HCT116 (cell line): ENCODE data around the gene RCE1. TPM values are rescaled to one million over a fixed set of nuclear protein-coding genes. Genes with fewer than 3 reads are reported as not detected.

Source experiments
- ATAC-seq: fragments of 200-7000 bp; cut with Tn5 transposase; 2 replicates; pipeline ENCODE4 v1.9.1; 2020; ENCODE audit warnings: mild to moderate bottlenecking, moderate library complexity
- BruUV-seq: library from RNA; stranded (reverse); fragments of 400-500 nt; replicated peaks from 2 replicates; lab custom pipeline; 2021; lab: Mats Ljungman, UMichigan
- CTCF ChIA-PET: fragments of 300-600 bp; sonication (Branson Sonifier 250); formaldehyde crosslinking; loops from one replicate; lab custom pipeline; 2021; ENCODE audit warnings: antibody characterized with exemption; lab: Charles Lee
- POLR2A ChIA-PET: fragments of 300-600, 350-600 bp; sonication (Branson Sonifier 250); formaldehyde crosslinking; loops from one replicate; lab custom pipeline; 2021; ENCODE audit warnings: antibody characterized with exemption; lab: Charles Lee
- RAD21 ChIA-PET, 2 experiments: fragments of 300-600 bp; sonication (Branson Sonifier 250); formaldehyde crosslinking; loops; one replicate each; lab custom pipeline; 2023; ENCODE audit warnings: low total read pairs in 2 of 2; ENCODE audit not compliant: uncharacterized antibody in 2 of 2, unreplicated experiment in 2 of 2, low non-redundant PET in 1 of 2; lab: Charles Lee
- DNase-seq: peaks from one replicate; pipeline ENCODE4 v3.0.0-alpha.2; 2010; ENCODE audit warnings: low read depth, low spot score
- H2AFZ ChIP-seq: fragments of 200-600 bp; shearing (Covaris generic), sonication (generic); 2 replicates; pipeline ENCODE4 v1.6.1; 2017; ENCODE audit warnings: low read depth, mixed run types, mixed read lengths, antibody characterized with exemption, low read length; ENCODE audit not compliant: poor library complexity, severe bottlenecking
- H3K27ac ChIP-seq: 2 replicates; pipeline ENCODE4 v1.5.1; 2012; ENCODE audit warnings: low read depth, low read length
- H3K27me3 ChIP-seq: fragments of 200-600 bp; sonication (generic); 2 replicates; pipeline ENCODE4 v1.6.1; 2016; ENCODE audit warnings: mixed run types, low read length, mixed read lengths; ENCODE audit not compliant: insufficient read depth
- H3K36me3 ChIP-seq, 2 experiments: fragments of 200-500 bp in 1 of 2; fragments of 200-600 bp in 1 of 2; sonication (Bioruptor generic) in 1 of 2; sonication (generic) in 1 of 2; 2 replicates each; pipeline versions ENCODE4 v1.5.1 to v1.6.1; 2014 to 2016; ENCODE audit warnings: low read length in 2 of 2, inconsistent platforms in 1 of 2, mixed read lengths in 1 of 2, mixed run types in 1 of 2; ENCODE audit not compliant: insufficient read depth in 2 of 2, control insufficient read depth in 1 of 2
- H3K4me1 ChIP-seq, 2 experiments: fragments of 200-600 bp in 1 of 2; sonication (generic) in 1 of 2; 2 replicates each; pipeline versions ENCODE4 v1.5.1 to v1.6.1; 2012 to 2017; ENCODE audit warnings: low read length in 2 of 2, inconsistent platforms in 1 of 2, mild to moderate bottlenecking in 1 of 2, mixed read lengths in 1 of 2, mixed run types in 1 of 2, moderate library complexity in 1 of 2; ENCODE audit not compliant: insufficient read depth in 2 of 2, control insufficient read depth in 1 of 2
- H3K4me2 ChIP-seq: fragments of 200-600 bp; sonication (generic); 2 replicates; pipeline ENCODE4 v1.6.1; 2017; ENCODE audit warnings: mixed run types, low read length, mixed read lengths
- H3K4me3 ChIP-seq, 2 experiments: fragments of 200-600 bp in 1 of 2; sonication (generic) in 1 of 2; replicated peaks in 1 of 2; 2 replicates each; pipeline ENCODE4 v1.5.1; 2011 to 2016; ENCODE audit warnings: low read length in 2 of 2, control low read depth in 1 of 2, low read depth in 1 of 2, mild to moderate bottlenecking in 1 of 2, mixed read lengths in 1 of 2, mixed run types in 1 of 2
- H3K79me2 ChIP-seq: fragments of 200-600 bp; sonication (generic); 2 replicates; pipeline ENCODE4 v1.6.1; 2017; ENCODE audit warnings: mild to moderate bottlenecking, mixed run types, low read length, moderate library complexity, mixed read lengths; ENCODE audit not compliant: insufficient read depth
- H3K9ac ChIP-seq: fragments of 200-600 bp; sonication (generic); 2 replicates; pipeline ENCODE4 v1.6.1; 2016; ENCODE audit warnings: low read length, mixed read lengths
- H3K9me2 ChIP-seq: fragments of 200-600 bp; sonication (generic), shearing (Covaris generic); 2 replicates; pipeline ENCODE4 v1.6.1; 2017; ENCODE audit warnings: mixed run types, mild to moderate bottlenecking, moderate library complexity; ENCODE audit not compliant: insufficient read depth
- H3K9me3 ChIP-seq, 2 experiments: fragments of 200-500 bp in 1 of 2; fragments of 200-600 bp in 1 of 2; sonication (Bioruptor generic) in 1 of 2; sonication (generic) in 1 of 2; 2 replicates each; pipeline ENCODE4 v1.6.1; 2014 to 2017; ENCODE audit warnings: low read length in 2 of 2, mixed read lengths in 2 of 2, inconsistent platforms in 1 of 2, low read depth in 1 of 2, mild to moderate bottlenecking in 1 of 2, mixed run types in 1 of 2, moderate library complexity in 1 of 2; ENCODE audit not compliant: control insufficient read depth in 1 of 2, insufficient read depth in 1 of 2
- H4K20me1 ChIP-seq: fragments of 200-600 bp; sonication (generic), shearing (Covaris generic); 2 replicates; pipeline ENCODE4 v1.6.1; 2017; ENCODE audit warnings: mixed run types, mild to moderate bottlenecking, moderate library complexity; ENCODE audit not compliant: insufficient read depth
- CBX3 ChIP-seq: IDR thresholded peaks from 2 replicates; pipeline ENCODE4 v1.6.1; 2012; ENCODE audit warnings: low read depth
- CTCF ChIP-seq, 3 experiments: fragments of 200-600 bp in 1 of 3; sonication (generic) in 1 of 3; IDR thresholded peaks in 2 of 3; conservative IDR thresholded peaks in 1 of 3; 2 replicates each; pipeline ENCODE4 v1.5.1; 2012 to 2017; ENCODE audit warnings: low read depth in 2 of 3, low read length in 2 of 3, antibody characterized with exemption in 1 of 3, borderline replicate concordance in 1 of 3, control low read depth in 1 of 3, mild to moderate bottlenecking in 1 of 3, mixed read lengths in 1 of 3, mixed run types in 1 of 3, moderate library complexity in 1 of 3; ENCODE audit not compliant: insufficient read depth in 1 of 3
- JUND ChIP-seq: IDR thresholded peaks from 2 replicates; pipeline ENCODE4 v1.6.1; 2012
- POLR2A ChIP-seq: IDR thresholded peaks from 2 replicates; pipeline ENCODE4 v1.7.0; 2011; ENCODE audit warnings: borderline replicate concordance; ENCODE audit not compliant: insufficient read depth, insufficient read length; ENCODE audit errors: extremely low read depth
- SIN3A ChIP-seq: IDR thresholded peaks from 2 replicates; pipeline ENCODE4 v1.6.1; 2012; ENCODE audit warnings: low read depth
- SP1 ChIP-seq: IDR thresholded peaks from 2 replicates; pipeline ENCODE4 v1.6.1; 2012; ENCODE audit warnings: low read depth
- SRF ChIP-seq: IDR thresholded peaks from 2 replicates; pipeline ENCODE4 v1.6.1; 2012; ENCODE audit warnings: low read depth
- intact Hi-C: fragments of 100-400 bp; cut with micrococcal nuclease; formaldehyde crosslinking; loops from 2 replicates; pipeline ENCODE4 v1.10.0; 2022
- total RNA-seq: library from RNA; stranded (reverse); gene quantifications from one replicate; pipeline ENCODE4 v1.2.1, GENCODE V29; 2021; ENCODE audit not compliant: unreplicated experiment

The RCE1 gene
- total RNA-seq, 1 experiment from 2014 or later = 35.3 TPM

- ChIA-PET RAD21 (no interaction called here), CTCF (interaction anchor here (0.9 to 1.8 kb wide), 6 partner anchors 8 to 458 kb away, joined by 3 to 9 read pairs (median 4); no protein-coding TSS in a partner anchor), POLR2A (interaction anchor here (0.6 to 1.7 kb wide), 5 partner anchors 9 to 274 kb away, joined by 3 to 7 read pairs (median 3); partner anchors contain the start of genes RBM4B and SYT12)
- Histone ChIP-seq H3K79me2 (peaks cover 55% of the 10 kb centered on the region), H3K4me2 (peak overlapping the region; percentile 82), H3K27me3 (no peaks in the 10 kb centered on the region), H3K9ac (peak overlapping the region; percentile 90), H3K4me1 (peaks cover 7 to 20% of the 10 kb centered on the region in 2 experiments; a peak in 3 of 4 replicates), H3K4me3 (peak overlapping the region; percentile 86 to 91), H3K9me2 (no peaks in the 10 kb centered on the region), H3K36me3 (peaks cover 15 to 21% of the 10 kb centered on the region in 2 experiments), H4K20me1 (peaks cover 3% of the 10 kb centered on the region; the same call in 1 of the 2 replicates), H2AFZ (no peak overlapping the region), H3K27ac (peak overlapping the region; percentile 96), H3K9me3 (no peaks in the 10 kb centered on the region)
- no peak for ATAC-seq
- TSS peak; percentile 73 for BruUV-seq
- TF ChIP-seq POLR2A (no peak), CTCF (IDR thresholded peaks at IDR 0.05 in 2 of 3, conservative IDR thresholded peaks at IDR 0.05 in 1 of 3; ENCODE audit: borderline replicate concordance in 1 of 3, insufficient read depth in 1 of 3, low read depth in 2 of 3, low read length in 2 of 3) (no peak), SP1 (no peak), SRF (no peak), CBX3 (no peak), JUND (no peak), SIN3A (no peak)
- DNase-seq = no peak
- intact Hi-C loops = loop anchor here (5.0 kb wide), 1 partner anchor 133 kb away; the partner anchor contains the start of gene C11orf86
These were observed 695 bp downstream of the RCE1 start for GRCh38 chr11:66843776-66844495.
